B cell (primary cell): ENCODE results near the gene DBP. TPM values are rescaled to one million over a fixed set of nuclear protein-coding genes. Genes with fewer than 3 reads are reported as not detected.

ENCODE experiments used
- ATAC-seq: fragments of 200-7000 bp; cut with Tn5 transposase; one replicate; pipeline ENCODE4 v1.10.0; 2021; ENCODE audit warnings: low read depth, mild to moderate bottlenecking, moderate number of reproducible peaks, moderate library complexity
- CTCF ChIA-PET: fragments of 350-600 bp; sonication (Branson Sonifier 250); formaldehyde crosslinking; loops from one replicate; lab custom pipeline; 2021; ENCODE audit warnings: antibody characterized with exemption, inconsistent platforms; lab: Charles Lee
- POLR2A ChIA-PET: fragments of 350-600 bp; sonication (Branson Sonifier 250); formaldehyde crosslinking; loops from one replicate; lab custom pipeline; 2021; ENCODE audit warnings: antibody characterized with exemption; lab: Charles Lee
- DNase-seq: peaks from one replicate; pipeline ENCODE4 v3.0.0; 2013
- H2AFZ ChIP-seq: 2 replicates; pipeline ENCODE4 v1.6.1; 2012; ENCODE audit warnings: mild to moderate bottlenecking, low read depth, low read length; ENCODE audit not compliant: insufficient read depth, poor library complexity, severe bottlenecking
- H3K27ac ChIP-seq, 2 donors: 1 replicate in 1 of 2; 2 replicates in 1 of 2; pipeline ENCODE4 v1.5.1; 2012 to 2013; ENCODE audit warnings: low read length in 2 of 2, mild to moderate bottlenecking in 2 of 2, moderate library complexity in 1 of 2
- H3K27me3 ChIP-seq, 4 experiments: fragments of 200-600 bp in 1 of 4; sonication (generic) in 1 of 4; replicated peaks in 1 of 4; 1 replicate in 2 of 4; 2 replicates in 2 of 4; pipeline versions ENCODE4 v1.6.1 to v1.7.0; 2013 to 2016; ENCODE audit warnings: low read length in 3 of 4, mild to moderate bottlenecking in 2 of 4, mixed read lengths in 1 of 4, moderate library complexity in 1 of 4; ENCODE audit not compliant: insufficient read depth in 4 of 4, control insufficient read depth in 3 of 4; ENCODE audit errors: control extremely low read depth in 1 of 4
- H3K36me3 ChIP-seq, 2 experiments: replicated peaks in 1 of 2; 1 replicate in 1 of 2; 2 replicates in 1 of 2; pipeline versions ENCODE4 v1.6.1 to v1.7.1; 2013; ENCODE audit warnings: low read length in 1 of 2; ENCODE audit not compliant: insufficient read depth in 2 of 2, control insufficient read depth in 1 of 2; ENCODE audit errors: control extremely low read depth in 1 of 2, extremely low read depth in 1 of 2
- H3K4me1 ChIP-seq, 2 donors: fragments of 200-600 bp in 1 of 2; sonication (generic) in 1 of 2; 1 replicate in 1 of 2; 2 replicates in 1 of 2; pipeline versions ENCODE4 v1.5.1 to v1.6.1; 2013 to 2017; ENCODE audit warnings: low read length in 2 of 2; ENCODE audit not compliant: control insufficient read depth in 2 of 2, insufficient read depth in 2 of 2
- H3K4me2 ChIP-seq: replicated peaks from 2 replicates; pipeline ENCODE3; 2012; ENCODE audit warnings: mild to moderate bottlenecking, low read depth, low read length; ENCODE audit not compliant: poor library complexity, severe bottlenecking
- H3K4me3 ChIP-seq, 5 experiments: fragments of 200-600 bp in 1 of 5; sonication (generic) in 1 of 5; 1 replicate in 3 of 5; 2 replicates in 2 of 5; pipeline versions ENCODE4 v1.5.1 to v1.7.0; 2011 to 2016; ENCODE audit warnings: low read length in 4 of 5, mild to moderate bottlenecking in 4 of 5, low read depth in 2 of 5, control low read depth in 1 of 5, moderate library complexity in 1 of 5; ENCODE audit not compliant: insufficient read depth in 1 of 5; ENCODE audit errors: control extremely low read depth in 1 of 5, extremely low read depth in 1 of 5
- H3K79me2 ChIP-seq: fragments of 200-600 bp; sonication (generic); one replicate; pipeline ENCODE4 v1.6.0; 2016; ENCODE audit warnings: low read length; ENCODE audit not compliant: control insufficient read depth, insufficient read depth
- H3K9ac ChIP-seq: fragments of 200-600 bp; sonication (generic); 2 replicates; pipeline ENCODE4 v1.6.1; 2017; ENCODE audit warnings: mild to moderate bottlenecking, low read length, moderate library complexity
- H3K9me3 ChIP-seq, 3 donors: one replicate each; pipeline versions ENCODE4 v1.6.1 to v1.7.1; 2013; ENCODE audit warnings: low read length in 2 of 3; ENCODE audit not compliant: control insufficient read depth in 2 of 3, insufficient read depth in 1 of 3; ENCODE audit errors: control extremely low read depth in 1 of 3
- H4K20me1 ChIP-seq: 2 replicates; pipeline ENCODE4 v1.6.0; 2012; ENCODE audit warnings: mild to moderate bottlenecking, low read length; ENCODE audit not compliant: insufficient read depth, control insufficient read depth, poor library complexity, severe bottlenecking
- H3K27ac Mint-ChIP-seq: one replicate; pipeline ENCODE4 v1.8.0; 2021; ENCODE audit warnings: mixed read lengths
- H3K27me3 Mint-ChIP-seq: one replicate; pipeline ENCODE4 v1.8.0; 2021; ENCODE audit warnings: mixed read lengths
- H3K4me1 Mint-ChIP-seq: one replicate; pipeline ENCODE4 v1.8.0; 2021; ENCODE audit warnings: mixed read lengths
- H3K4me3 Mint-ChIP-seq: one replicate; pipeline ENCODE4 v1.8.0; 2021; ENCODE audit warnings: mixed read lengths
- H3K9me3 Mint-ChIP-seq: one replicate; pipeline ENCODE4 v1.8.0; 2022; ENCODE audit warnings: mixed read lengths; ENCODE audit not compliant: insufficient read depth
- EZH2 ChIP-seq: IDR thresholded peaks from 2 replicates; pipeline ENCODE4 v1.6.1; 2012; ENCODE audit warnings: borderline replicate concordance, low read depth, mild to moderate bottlenecking, moderate library complexity, low read length; ENCODE audit not compliant: insufficient read depth, poor library complexity, severe bottlenecking
- WGBS: methylation state at CpG from one replicate; pipeline ENCODE4 v1.1.5; 2013; ENCODE audit warnings: missing lambda C conversion rate; ENCODE audit not compliant: insufficient coverage; 5-methylcytosine and 5-hydroxymethylcytosine counted together
- intact Hi-C: fragments of 100-400 bp; cut with micrococcal nuclease; formaldehyde crosslinking; loops from one replicate; pipeline ENCODE4 v1.10.0; 2022
- polyA plus RNA-seq: library from polyadenylated mRNA; depleted of rRNA; stranded (reverse); fragments of >200 nt; gene quantifications from 2 replicates; pipeline ENCODE4 v1.2.3, GENCODE V29; 2012
- total RNA-seq, 2 donors: library from RNA; stranded (reverse); fragments of 120-200 nt in 1 of 2; gene quantifications; 1 replicate in 1 of 2; 2 replicates in 1 of 2; pipeline versions ENCODE4 v1.2.3 to v1.2.4, GENCODE V29; 2013 to 2022
- TF ChIP-seq, protein P1 (sequence below): fragments of 200-600 bp; IDR thresholded peaks from one replicate; pipeline ENCODE4 v1.8.0; 2022; ENCODE audit warnings: antibody characterized with exemption, mild to moderate bottlenecking

DBP gene
- total and polyA plus RNA-seq, 2 donors (not counting 1 experiment from before 2014, with no cell fraction given): 23.5 to 33.0 TPM

GRCh38 chr19:48644839-48645619 lies 7.8 kb upstream of the DBP start:
- peak; percentile 55 for ATAC-seq
- TF ChIP-seq, protein P1, sequence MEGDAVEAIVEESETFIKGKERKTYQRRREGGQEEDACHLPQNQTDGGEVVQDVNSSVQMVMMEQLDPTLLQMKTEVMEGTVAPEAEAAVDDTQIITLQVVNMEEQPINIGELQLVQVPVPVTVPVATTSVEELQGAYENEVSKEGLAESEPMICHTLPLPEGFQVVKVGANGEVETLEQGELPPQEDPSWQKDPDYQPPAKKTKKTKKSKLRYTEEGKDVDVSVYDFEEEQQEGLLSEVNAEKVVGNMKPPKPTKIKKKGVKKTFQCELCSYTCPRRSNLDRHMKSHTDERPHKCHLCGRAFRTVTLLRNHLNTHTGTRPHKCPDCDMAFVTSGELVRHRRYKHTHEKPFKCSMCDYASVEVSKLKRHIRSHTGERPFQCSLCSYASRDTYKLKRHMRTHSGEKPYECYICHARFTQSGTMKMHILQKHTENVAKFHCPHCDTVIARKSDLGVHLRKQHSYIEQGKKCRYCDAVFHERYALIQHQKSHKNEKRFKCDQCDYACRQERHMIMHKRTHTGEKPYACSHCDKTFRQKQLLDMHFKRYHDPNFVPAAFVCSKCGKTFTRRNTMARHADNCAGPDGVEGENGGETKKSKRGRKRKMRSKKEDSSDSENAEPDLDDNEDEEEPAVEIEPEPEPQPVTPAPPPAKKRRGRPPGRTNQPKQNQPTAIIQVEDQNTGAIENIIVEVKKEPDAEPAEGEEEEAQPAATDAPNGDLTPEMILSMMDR: no peak
- no peak for TF ChIP-seq EZH2

DNA sequence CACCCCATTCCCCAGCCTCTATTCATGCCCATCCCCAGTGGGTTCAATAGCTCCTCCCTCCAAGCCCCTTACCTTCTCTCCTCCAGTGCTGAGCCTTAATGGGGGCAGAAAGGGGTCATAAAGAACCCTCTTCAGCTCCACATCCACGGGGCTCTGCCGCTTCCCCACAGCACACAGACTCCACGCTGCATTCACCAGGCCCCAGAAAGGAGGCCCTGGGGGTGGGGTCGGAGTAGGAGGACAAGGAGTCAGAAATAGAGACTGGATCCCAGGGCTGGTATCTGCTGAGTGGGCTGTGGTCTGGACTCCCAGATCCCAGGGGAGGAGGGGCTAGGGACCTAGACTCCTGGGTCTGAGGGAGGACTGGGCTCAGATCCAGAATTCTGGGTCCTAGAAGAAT lies 7.2 kb upstream of the DBP start:
- POLR2A ChIA-PET: interaction anchor here (2.4 kb wide), 1 partner anchor 20 kb away, joined by 12 read pairs; no protein-coding TSS in a partner anchor
- 100% methylated on average over 1 of the region's 4 CpGs for WGBS
- Histone ChIP-seq H4K20me1 (no peaks in the 10 kb centered on the region), H3K4me3 (peak overlapping the region in 2 of 5 experiments; percentile 78 to 95), H3K9me3 (peaks cover 0 to 6% (median 0%) of the 10 kb centered on the region in 3 donors), H3K36me3 (no peaks in the 10 kb centered on the region), H3K79me2 (peaks cover 54% of the 10 kb centered on the region), H3K4me1 (peaks cover 25 to 47% of the 10 kb centered on the region in 2 donors), H3K4me2 (peak overlapping the region; percentile 99), H2AFZ (no peak overlapping the region), H3K9ac (no peak overlapping the region), H3K27me3 (no peaks in the 10 kb centered on the region), H3K27ac (peak overlapping the region; percentile 29 to 35)
- Mint-ChIP-seq H3K4me1 (peaks cover 51% of the 10 kb centered on the region), H3K27ac (peak overlapping the region; percentile 90), H3K9me3 (no peaks in the 10 kb centered on the region), H3K4me3 (no peak overlapping the region), H3K27me3 (no peaks in the 10 kb centered on the region)
- DNase-seq (no peak), ATAC-seq (no peak)
- TF ChIP-seq, protein P1: no peak
- TF ChIP-seq EZH2: no peak
- intact Hi-C loops: no loop called here
- CTCF ChIA-PET: interaction anchor here (0.8 to 3.5 kb wide), 8 partner anchors 21 to 326 kb away, joined by 3 to 51 read pairs (median 6); no protein-coding TSS in a partner anchor

More at GRCh38 chr19:48644839-48645619, 7.8 kb upstream of the DBP start:
- no peaks in the 10 kb centered on the region for H4K20me1 ChIP-seq
- H3K79me2 ChIP-seq: peaks cover 48% of the 10 kb centered on the region
- CTCF ChIA-PET: interaction anchor here (0.7 to 3.5 kb wide), 20 partner anchors 8 to 326 kb away, joined by 3 to 51 read pairs (median 5); partner anchors contain the start of genes DBP, HSD17B14, RPL18 and SPHK2
- peak overlapping the region; percentile 97 for H2AFZ ChIP-seq
- Mint-ChIP-seq H3K27ac (peak overlapping the region; percentile 98), H3K27me3 (no peaks in the 10 kb centered on the region), H3K4me1 (peaks cover 49% of the 10 kb centered on the region), H3K9me3 (no peaks in the 10 kb centered on the region), H3K4me3 (peak overlapping the region; percentile 96)
- H3K4me1 ChIP-seq: peaks cover 23 to 45% of the 10 kb centered on the region in 2 donors
- no peaks in the 10 kb centered on the region for H3K36me3 ChIP-seq
- H3K4me3 ChIP-seq: peak overlapping the region in 4 of 5 experiments; percentile 53 to 95 (median 76)
- peak overlapping the region; percentile 74 to 80 for H3K27ac ChIP-seq
- WGBS: 1% methylated on average over 16 of the region's 25 CpGs
- no peaks in the 10 kb centered on the region for H3K27me3 ChIP-seq
- peak; percentile 88 for DNase-seq
- H3K9ac ChIP-seq: peak overlapping the region; percentile 87
- POLR2A ChIA-PET: interaction anchor here (0.6 to 2.4 kb wide), 13 partner anchors 8 to 1198 kb away, joined by 3 to 22 read pairs (median 5); partner anchors contain the start of genes DBP, RPL18 and SPHK2
- H3K9me3 ChIP-seq: peaks cover 0 to 8% (median 0%) of the 10 kb centered on the region in 3 donors
- intact Hi-C loops: no loop called here
- H3K4me2 ChIP-seq: peak overlapping the region; percentile 99
